Testis (tissue), 3 donors: ENCODE measurements around the gene CARMIL1. TPM values are rescaled to one million over a fixed set of nuclear protein-coding genes. Genes with fewer than 3 reads are reported as not detected.

ENCODE experiments used
- DNase-seq: peaks from one replicate; pipeline ENCODE4 v3.0.0-alpha.2; 2019
- H3K27ac ChIP-seq, 2 donors: fragments of 200-600 bp; sonication (generic); one replicate each; pipeline ENCODE4 v1.5.1; 2019
- H3K27me3 ChIP-seq: fragments of 200-600 bp; sonication (generic); one replicate; pipeline ENCODE4 v1.5.1; 2019
- H3K36me3 ChIP-seq: fragments of 200-600 bp; sonication (generic); one replicate; pipeline ENCODE4 v1.5.1; 2017; ENCODE audit warnings: low read depth; ENCODE audit errors: missing control alignments
- H3K4me1 ChIP-seq: fragments of 200-600 bp; sonication (generic); one replicate; pipeline ENCODE4 v1.5.1; 2019
- H3K4me3 ChIP-seq, 2 donors: fragments of 200-600 bp; sonication (generic); one replicate each; pipeline ENCODE4 v1.5.1; 2017 to 2019
- H3K9me3 ChIP-seq: fragments of 200-600 bp; sonication (generic); one replicate; pipeline ENCODE4 v1.5.1; 2017
- CTCF ChIP-seq, 3 experiments: fragments of 450-650 bp in 2 of 3; fragments of 200-600 bp in 1 of 3; sonication (generic) in 1 of 3; IDR thresholded peaks; one replicate each; pipeline ENCODE4 v1.5.1; 2016 to 2019; ENCODE audit warnings: antibody characterized with exemption in 3 of 3, mild to moderate bottlenecking in 2 of 3, moderate library complexity in 1 of 3
- POLR2A ChIP-seq: fragments of 450-650 bp; IDR thresholded peaks from one replicate; pipeline ENCODE4 v1.6.1; 2017; ENCODE audit warnings: antibody characterized with exemption, mild to moderate bottlenecking, moderate library complexity
- WGBS, 2 donors: methylation state at CpG; one replicate each; pipeline ENCODE4 v1.1.5; 2018; 5-methylcytosine and 5-hydroxymethylcytosine counted together
- intact Hi-C: fragments of 100-400 bp; cut with DNase I; formaldehyde crosslinking; loops from one replicate; pipeline ENCODE4 v1.15.1; 2023; ENCODE audit warnings: low total_unique reads
- polyA plus RNA-seq: library from polyadenylated mRNA; stranded (reverse); fragments of 350-450 nt; fragmentation: Illumina TruSeq; extraction: RNeasy Lipid Tissue Mini Kit (QIAGEN cat#74804); gene quantifications from one replicate; pipeline ENCODE4 v1.2.3, GENCODE V29; 2014; ENCODE audit warnings: low read depth, low replicate concordance; ENCODE audit not compliant: insufficient read depth
- total RNA-seq, 2 donors: library from RNA; depleted of rRNA; stranded (reverse); fragments of >200 nt; gene quantifications; one replicate each; pipeline ENCODE4 v1.2.3, GENCODE V29; 2016

The CARMIL1 gene
- total and polyA plus RNA-seq, 3 donors from 2014 or later = 39.4 to 120 (median 108) TPM

- H3K36me3 ChIP-seq = no peaks in the 10 kb centered on the region
- no peaks in the 10 kb centered on the region for H3K9me3 ChIP-seq
- no peak for DNase-seq
- no peak overlapping the region for H3K4me3 ChIP-seq
- H3K27ac ChIP-seq = no peak overlapping the region
- TF ChIP-seq CTCF (IDR thresholded peaks at IDR 0.05) = no peak
- no peak for TF ChIP-seq POLR2A
- H3K27me3 ChIP-seq = no peaks in the 10 kb centered on the region
- 91 to 96% methylated on average over 5 of the region's 5 CpGs for WGBS, 2 donors
- intact Hi-C loops = no loop called here
- no peaks in the 10 kb centered on the region for H3K4me1 ChIP-seq
These were observed 329.5 kb downstream of the CARMIL1 start for GRCh38 chr6:25608558-25609174.

- DNase-seq = no peak
- TF ChIP-seq POLR2A = no peak
- no peak for TF ChIP-seq CTCF (IDR thresholded peaks at IDR 0.05)
These were observed 333.5 kb downstream of the CARMIL1 start for GRCh38 chr6:25612666-25613065.

GRCh38 chr6:25613415-25613814 lies 334.2 kb downstream of the CARMIL1 start:
- no peaks in the 10 kb centered on the region for H3K9me3 ChIP-seq
- intact Hi-C loops = no loop called here
- no peak for DNase-seq
- no peak for TF ChIP-seq POLR2A
- TF ChIP-seq CTCF (IDR thresholded peaks at IDR 0.05) = no peak
- no peak overlapping the region for H3K4me3 ChIP-seq
- H3K36me3 ChIP-seq = no peaks in the 10 kb centered on the region
- no peak overlapping the region for H3K27ac ChIP-seq
- H3K27me3 ChIP-seq = no peaks in the 10 kb centered on the region
- 72 to 93% methylated on average over 1 of the region's 1 CpG for WGBS, 2 donors
- H3K4me1 ChIP-seq = no peaks in the 10 kb centered on the region

More at GRCh38 chr6:25612666-25613065, 333.5 kb downstream of the CARMIL1 start:
- Histone ChIP-seq H3K9me3 (no peaks in the 10 kb centered on the region), H3K36me3 (no peaks in the 10 kb centered on the region), H3K27me3 (no peaks in the 10 kb centered on the region), H3K4me3 (no peak overlapping the region), H3K4me1 (no peaks in the 10 kb centered on the region), H3K27ac (no peak overlapping the region)
- intact Hi-C loops = no loop called here
- WGBS, 2 donors = 82 to 89% methylated on average over 3 of the region's 3 CpGs

- Histone ChIP-seq H3K4me1 (no peaks in the 10 kb centered on the region), H3K36me3 (no peaks in the 10 kb centered on the region), H3K4me3 (no peak overlapping the region), H3K27me3 (no peaks in the 10 kb centered on the region), H3K27ac (no peak overlapping the region), H3K9me3 (no peaks in the 10 kb centered on the region)
- 78 to 83% methylated on average over 4 of the region's 4 CpGs for WGBS, 2 donors
- TF ChIP-seq POLR2A (no peak), CTCF (IDR thresholded peaks at IDR 0.05) (no peak)
- no peak for DNase-seq
- intact Hi-C loops = no loop called here
These were observed 334.9 kb downstream of the CARMIL1 start for GRCh38 chr6:25614052-25614451.

- H3K27me3 ChIP-seq = no peaks in the 10 kb centered on the region
- intact Hi-C loops = no loop called here
- H3K4me1 ChIP-seq = no peaks in the 10 kb centered on the region
- no peak for DNase-seq
- no peaks in the 10 kb centered on the region for H3K9me3 ChIP-seq
- no peak overlapping the region for H3K4me3 ChIP-seq
- TF ChIP-seq CTCF (IDR thresholded peaks at IDR 0.05) (no peak), POLR2A (no peak)
- WGBS, 2 donors = 82 to 93% methylated on average over 1 of the region's 1 CpG
- no peaks in the 10 kb centered on the region for H3K36me3 ChIP-seq
- H3K27ac ChIP-seq = no peak overlapping the region
These were observed 336.3 kb downstream of the CARMIL1 start for GRCh38 chr6:25615471-25615870.
